HG03378 (cell line): ENCODE results near the gene MICAL3.

Experiments
- ATAC-seq: cut with Tn5 transposase; IDR thresholded peaks from one replicate; pipeline ENCODE4 v1.9.1; 2021; ENCODE audit warnings: mild to moderate bottlenecking, moderate library complexity; ENCODE audit not compliant: unreplicated experiment

Gene MICAL3

GRCh38 chr22:17786435-17787161 is 237.8 kb downstream of the MICAL3 start:
- ATAC-seq, result no peak

- no peak for ATAC-seq
Measured at GRCh38 chr22:17785185-17786184, 238.9 kb downstream of the MICAL3 start.

- ATAC-seq, result no peak
Measured at GRCh38 chr22:17784776-17785175, 239.6 kb downstream of the MICAL3 start.

- ATAC-seq, result no peak
Measured at GRCh38 chr22:17783773-17784480, 240.4 kb downstream of the MICAL3 start.

- no peak for ATAC-seq
Measured at GRCh38 chr22:17783312-17783711, 241.0 kb downstream of the MICAL3 start.

GRCh38 chr22:17782621-17783020 is 241.7 kb downstream of the MICAL3 start:
- ATAC-seq, result no peak

- ATAC-seq, result no peak
Measured at GRCh38 chr22:17782158-17782557, 242.2 kb downstream of the MICAL3 start.

GRCh38 chr22:17781319-17782031 is 242.9 kb downstream of the MICAL3 start:
- peak; percentile 38 for ATAC-seq

- ATAC-seq, result no peak
Measured at GRCh38 chr22:17780741-17781318, 243.5 kb downstream of the MICAL3 start.

GRCh38 chr22:17780116-17780740 is 244.1 kb downstream of the MICAL3 start:
- ATAC-seq, result no peak

- peak; percentile 38 for ATAC-seq
Measured at GRCh38 chr22:17779286-17780115, 244.9 kb downstream of the MICAL3 start.

- ATAC-seq, result no peak
Measured at GRCh38 chr22:17778412-17778976, 245.9 kb downstream of the MICAL3 start.

GRCh38 chr22:17777717-17778044 is 246.7 kb downstream of the MICAL3 start:
- ATAC-seq, result no peak

GRCh38 chr22:17777005-17777716 is 247.2 kb downstream of the MICAL3 start:
- peak; percentile 26 for ATAC-seq

GRCh38 chr22:17775781-17776465 is 248.4 kb downstream of the MICAL3 start:
- ATAC-seq, result no peak

GRCh38 chr22:17774926-17775685 is 249.3 kb downstream of the MICAL3 start:
- no peak for ATAC-seq
